H1 (cell line): ENCODE data around the gene MPPED1. TPM values are rescaled to one million over a fixed set of nuclear protein-coding genes. Genes with fewer than 3 reads are reported as not detected.
A peak's percentile ranks its signal among the peaks of the same experiment; 100 is the strongest.

ENCODE experiments used
- CTCF ChIA-PET: fragments of 300-600 bp; sonication (Branson Sonifier 250); formaldehyde crosslinking; loops from one replicate; lab custom pipeline; 2021; ENCODE audit not compliant: partially characterized antibody; lab: Charles Lee
- POLR2A ChIA-PET: fragments of 300-600 bp; sonication (Branson Sonifier 250); formaldehyde crosslinking; loops from one replicate; lab custom pipeline; 2021; ENCODE audit warnings: inconsistent platforms; ENCODE audit not compliant: partially characterized antibody; lab: Charles Lee
- DNase-seq, 2 experiments: peaks; one replicate each; pipeline versions ENCODE4 v3.0.0 to v3.0.0-alpha.2; 2010 to 2022; ENCODE audit warnings: low spot score in 2 of 2, low read depth in 1 of 2, mixed read lengths in 1 of 2
- FAIRE-seq: peaks from 2 replicates; lab custom pipeline; 2011; peaks lifted over from hg19 to GRCh38; lab: Jason Lieb, UNC
- H2AFZ ChIP-seq: 2 replicates; pipeline ENCODE4 v1.8.1; 2012; ENCODE audit warnings: low read length, inconsistent platforms
- H2AK5ac ChIP-seq: 2 replicates; pipeline ENCODE4 v1.6.1; 2013; ENCODE audit warnings: low read depth, low read length
- H2BK120ac ChIP-seq: replicated peaks from 2 replicates; pipeline ENCODE3; 2013; ENCODE audit warnings: low read depth, low read length, inconsistent platforms
- H2BK12ac ChIP-seq: 2 replicates; pipeline ENCODE4 v1.6.1; 2013; ENCODE audit warnings: low read depth, low read length
- H2BK15ac ChIP-seq: 2 replicates; pipeline ENCODE4 v1.6.1; 2013; ENCODE audit warnings: low read length
- H2BK20ac ChIP-seq: 2 replicates; pipeline ENCODE4 v1.6.1; 2013; ENCODE audit warnings: low read length
- H2BK5ac ChIP-seq: 2 replicates; pipeline ENCODE4 v1.6.1; 2013; ENCODE audit warnings: low read depth, low read length
- H3K14ac ChIP-seq: 2 replicates; pipeline ENCODE4 v1.6.1; 2013; ENCODE audit warnings: inconsistent platforms; ENCODE audit not compliant: insufficient read length
- H3K18ac ChIP-seq: 2 replicates; pipeline ENCODE4 v1.6.1; 2013; ENCODE audit warnings: low read length; ENCODE audit errors: extremely low read depth
- H3K23ac ChIP-seq: 2 replicates; pipeline ENCODE4 v1.6.1; 2013; ENCODE audit warnings: inconsistent platforms; ENCODE audit not compliant: insufficient read length
- H3K23me2 ChIP-seq: 2 replicates; pipeline ENCODE4 v1.6.1; 2013; ENCODE audit warnings: low read depth, low read length
- H3K27ac ChIP-seq: 2 replicates; pipeline ENCODE4 v1.6.1; 2011; ENCODE audit warnings: low read depth, low read length, inconsistent platforms
- H3K27me3 ChIP-seq, 4 experiments: replicated peaks in 1 of 4; 1 replicate in 1 of 4; 2 replicates in 3 of 4; pipeline versions ENCODE4 v1.6.1 to v1.8.1; 2011 to 2013; ENCODE audit warnings: low read length in 3 of 4, mild to moderate bottlenecking in 3 of 4, inconsistent platforms in 2 of 4, mixed read lengths in 2 of 4, moderate library complexity in 1 of 4; ENCODE audit not compliant: control insufficient read depth in 3 of 4, insufficient read depth in 3 of 4; ENCODE audit errors: extremely low read depth in 1 of 4
- H3K36me3 ChIP-seq, 4 experiments: 2 replicates each; pipeline versions ENCODE4 v1.6.1 to v1.8.1; 2011 to 2013; ENCODE audit warnings: mild to moderate bottlenecking in 4 of 4, low read length in 3 of 4, moderate library complexity in 2 of 4, control low read depth in 1 of 4, inconsistent platforms in 1 of 4; ENCODE audit not compliant: insufficient read depth in 4 of 4, control insufficient read depth in 2 of 4
- H3K4ac ChIP-seq: replicated peaks from 2 replicates; pipeline ENCODE3; 2013; ENCODE audit warnings: low read length, low read depth, mixed read lengths, inconsistent platforms; ENCODE audit not compliant: insufficient read length
- H3K4me1 ChIP-seq, 4 experiments: replicated peaks in 1 of 4; 1 replicate in 1 of 4; 2 replicates in 3 of 4; pipeline versions ENCODE4 v1.6.1 to v1.8.1; 2011 to 2013; ENCODE audit warnings: low read length in 3 of 4, inconsistent platforms in 2 of 4, mixed read lengths in 1 of 4; ENCODE audit not compliant: insufficient read depth in 4 of 4, control insufficient read depth in 3 of 4
- H3K4me2 ChIP-seq, 2 experiments: 2 replicates each; pipeline versions ENCODE4 v1.6.1 to v1.8.1; 2011 to 2013; ENCODE audit warnings: low read depth in 2 of 2, low read length in 2 of 2, control low read depth in 1 of 2, inconsistent platforms in 1 of 2, mild to moderate bottlenecking in 1 of 2; ENCODE audit not compliant: insufficient read depth in 1 of 2
- H3K4me3 ChIP-seq, 4 experiments: fragments of 200-600, 300-600 bp in 1 of 4; sonication (generic), shearing (Covaris generic), sonication (Bioruptor Twin) in 1 of 4; 2 replicates each; pipeline versions ENCODE4 v1.5.1 to v1.8.1; 2011 to 2016; ENCODE audit warnings: low read length in 4 of 4, low read depth in 3 of 4, control low read depth in 2 of 4, inconsistent platforms in 2 of 4, mild to moderate bottlenecking in 2 of 4, mixed read lengths in 1 of 4, moderate library complexity in 1 of 4; ENCODE audit not compliant: insufficient read depth in 2 of 4; ENCODE audit errors: extremely low read depth in 1 of 4
- H3K56ac ChIP-seq: replicated peaks from 2 replicates; pipeline ENCODE3; 2013; ENCODE audit warnings: low read depth, mild to moderate bottlenecking, mixed read lengths, low read length, inconsistent platforms; ENCODE audit not compliant: insufficient read length
- H3K79me1 ChIP-seq: 2 replicates; pipeline ENCODE4 v1.6.1; 2013; ENCODE audit warnings: low read depth, low read length, control low read depth
- H3K79me2 ChIP-seq, 2 experiments: 2 replicates each; pipeline versions ENCODE4 v1.6.1 to v1.8.1; 2012 to 2013; ENCODE audit warnings: low read length in 2 of 2, mild to moderate bottlenecking in 2 of 2, inconsistent platforms in 1 of 2; ENCODE audit not compliant: insufficient read depth in 2 of 2, control insufficient read depth in 1 of 2
- H3K9ac ChIP-seq, 4 experiments: replicated peaks in 1 of 4; 1 replicate in 1 of 4; 2 replicates in 3 of 4; pipeline versions ENCODE4 v1.6.1 to v1.8.1; 2011 to 2013; ENCODE audit warnings: low read depth in 3 of 4, low read length in 3 of 4, control low read depth in 2 of 4, mild to moderate bottlenecking in 2 of 4, moderate library complexity in 2 of 4, inconsistent platforms in 1 of 4; ENCODE audit errors: extremely low read depth in 1 of 4
- H3K9me3 ChIP-seq, 2 experiments: 2 replicates each; pipeline versions ENCODE4 v1.6.1 to v1.8.1; 2012 to 2013; ENCODE audit warnings: mild to moderate bottlenecking in 2 of 2, moderate library complexity in 2 of 2, control low read depth in 1 of 2, inconsistent platforms in 1 of 2, low read depth in 1 of 2, low read length in 1 of 2, mixed read lengths in 1 of 2; ENCODE audit not compliant: insufficient read depth in 2 of 2
- H4K20me1 ChIP-seq, 2 experiments: replicated peaks in 1 of 2; 2 replicates each; pipeline versions ENCODE3 to v1.8.1; 2011 to 2013; ENCODE audit warnings: inconsistent platforms in 2 of 2, low read length in 2 of 2, mild to moderate bottlenecking in 1 of 2; ENCODE audit not compliant: insufficient read depth in 2 of 2, control insufficient read depth in 1 of 2
- H4K5ac ChIP-seq: 2 replicates; pipeline ENCODE4 v1.6.1; 2013; ENCODE audit warnings: low read length, low read depth, mixed read lengths, inconsistent platforms; ENCODE audit not compliant: insufficient read length
- H4K8ac ChIP-seq: 2 replicates; pipeline ENCODE4 v1.8.0; 2013; ENCODE audit warnings: mild to moderate bottlenecking, moderate library complexity, low read length, inconsistent platforms; ENCODE audit not compliant: insufficient read depth; ENCODE audit errors: extremely low read depth
- H4K91ac ChIP-seq: replicated peaks from 2 replicates; pipeline ENCODE3; 2013; ENCODE audit warnings: low read length, mixed read lengths, inconsistent platforms; ENCODE audit not compliant: insufficient read length
- GABPA ChIP-seq: IDR thresholded peaks from 2 replicates; pipeline ENCODE4 v1.6.1; 2011; ENCODE audit warnings: mild to moderate bottlenecking, low read length, moderate library complexity, borderline replicate concordance; ENCODE audit not compliant: insufficient read depth
- POU5F1 ChIP-seq: IDR thresholded peaks from 2 replicates; pipeline ENCODE4 v1.6.1; 2011; ENCODE audit warnings: low read depth, mild to moderate bottlenecking, low read length, moderate library complexity
- SIN3A ChIP-seq, 2 experiments: IDR thresholded peaks in 1 of 2; conservative IDR thresholded peaks in 1 of 2; 2 replicates each; pipeline ENCODE4 v1.6.1; 2011 to 2012; ENCODE audit warnings: low read length in 2 of 2, improper control_type of control experiment in 1 of 2, low read depth in 1 of 2, mild to moderate bottlenecking in 1 of 2
- TAF7 ChIP-seq: optimal IDR thresholded peaks from 2 replicates; pipeline ENCODE3; 2011; ENCODE audit warnings: low read depth, mild to moderate bottlenecking, inconsistent platforms, low read length, moderate library complexity, borderline replicate concordance
- TEAD4 ChIP-seq: IDR thresholded peaks from 2 replicates; pipeline ENCODE4 v1.6.1; 2012; ENCODE audit warnings: low read depth, low read length, inconsistent platforms, mixed read lengths
- WGBS, 2 experiments: shearing (Covaris generic) in 1 of 2; methylation state at CpG; one replicate each; pipeline versions ENCODE4 v1.1.6 to v1.1.7; 2013 to 2015; ENCODE audit warnings: low lambda C conversion rate in 2 of 2, mixed read lengths in 2 of 2, inconsistent platforms in 1 of 2, low coverage in 1 of 2, missing lambda C conversion rate in 1 of 2; ENCODE audit not compliant: insufficient replicate concordance in 2 of 2, insufficient coverage in 1 of 2, insufficient read length in 1 of 2; ENCODE audit errors: extremely low coverage in 1 of 2, missing lambda C conversion rate in 1 of 2; 5-methylcytosine and 5-hydroxymethylcytosine counted together
- polyA plus RNA-seq, 7 experiments: library from polyadenylated mRNA; depleted of rRNA in 3 of 7; stranded (reverse) in 5 of 7; unstranded in 2 of 7; fragments of >200 nt in 5 of 7; fragments of 200-250 nt in 2 of 7; gene quantifications; 1 replicate in 5 of 7; 2 replicates in 1 of 7; 4 replicates in 1 of 7; pipeline versions ENCODE4 v1.2.1 to v1.2.3, GENCODE V29; 2011 to 2013; ENCODE audit warnings: missing spikeins in 2 of 7, mixed read lengths in 2 of 7
- total RNA-seq: library from RNA; stranded (reverse); fragmentation: NEBNext Ultra II Directional; extraction: Animal tissue kit (Norgen Biotek cat#: 25700); gene quantifications from 2 replicates; pipeline ENCODE4 v1.2.1, GENCODE V29; 2021
- TF ChIP-seq, protein P1 (sequence below): IDR thresholded peaks from 2 replicates; pipeline ENCODE4 v1.6.1; 2011; ENCODE audit warnings: low read depth, mild to moderate bottlenecking, low read length; ENCODE audit not compliant: insufficient read depth

The MPPED1 gene
- total and polyA plus RNA-seq, 2 of the 8 experiments (the other 6 are each of a cell fraction or from before 2014, with no cell fraction given) = 0.29 to 0.37 TPM

DNA sequence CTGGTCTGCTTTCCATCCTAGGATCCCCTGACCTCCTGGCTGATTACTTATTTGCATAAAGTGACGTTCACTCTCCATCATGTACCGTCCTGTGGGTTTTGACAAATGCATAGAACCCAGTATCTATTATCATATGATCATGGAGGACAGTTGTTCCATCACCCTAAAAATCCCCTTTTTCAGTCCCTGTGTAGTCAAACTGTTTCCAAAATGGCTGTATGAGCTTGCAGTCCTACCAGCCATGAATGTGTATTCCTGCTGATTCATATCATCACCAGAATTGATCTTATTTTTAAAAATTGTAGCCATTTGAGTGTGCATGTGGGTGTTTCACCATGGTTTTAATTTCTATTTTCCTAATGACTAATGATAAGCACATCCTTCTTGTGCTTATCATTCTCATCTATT lies 108.8 kb downstream of the MPPED1 start:
- Histone ChIP-seq H3K79me1 (no peaks in the 10 kb centered on the region), H3K27ac (no peak overlapping the region), H3K9ac (no peak overlapping the region), H3K36me3 (no peaks in the 10 kb centered on the region), H3K4me1 (no peaks in the 10 kb centered on the region; a peak in 1 of 7 replicates), H4K91ac (no peak overlapping the region), H4K8ac (no peak overlapping the region), H3K9me3 (no peaks in the 10 kb centered on the region), H3K79me2 (no peaks in the 10 kb centered on the region), H3K14ac (no peak overlapping the region), H2BK12ac (no peak overlapping the region), H3K4me3 (no peak overlapping the region), H2BK15ac (no peak overlapping the region), H3K23me2 (no peaks in the 10 kb centered on the region; the same call in 1 of the 2 replicates), H2BK120ac (no peak overlapping the region), H2AFZ (no peak overlapping the region), H2BK20ac (no peak overlapping the region), H2BK5ac (no peak overlapping the region), H3K56ac (no peak overlapping the region), H4K5ac (no peak overlapping the region), H3K18ac (no peak overlapping the region), H2AK5ac (no peak overlapping the region), H3K27me3 (no peaks in the 10 kb centered on the region), H3K23ac (no peak overlapping the region), H4K20me1 (no peaks in the 10 kb centered on the region), H3K4ac (peak overlapping the region; percentile 38), H3K4me2 (no peak overlapping the region)
- DNase-seq (no peak), FAIRE-seq (no peak)
- WGBS, 2 experiments = 87% methylated on average over 2 of the region's 2 CpGs; no CpG with 5 or more reads in 1 of the 2 experiments
- ChIA-PET POLR2A (no interaction called here), CTCF (no interaction called here)
- no peak for TF ChIP-seq SIN3A (conservative IDR thresholded peaks at IDR 0.05 in 1 of 2, IDR thresholded peaks at IDR 0.05 in 1 of 2; ENCODE audit: low read depth in 1 of 2, low read length in 2 of 2)
- TF ChIP-seq TEAD4 = no peak
- no peak for TF ChIP-seq GABPA
- TF ChIP-seq, protein P1, sequence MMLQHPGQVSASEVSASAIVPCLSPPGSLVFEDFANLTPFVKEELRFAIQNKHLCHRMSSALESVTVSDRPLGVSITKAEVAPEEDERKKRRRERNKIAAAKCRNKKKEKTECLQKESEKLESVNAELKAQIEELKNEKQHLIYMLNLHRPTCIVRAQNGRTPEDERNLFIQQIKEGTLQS = no peak
- no peak for TF ChIP-seq TAF7
- TF ChIP-seq POU5F1 = no peak
